ENCODE results near the gene ZBTB18.
"Not testable (repeated sequence)": the region's sequence is repeated elsewhere in the genome, so short reads cannot be mapped to it uniquely, and the experiment has no call there.

ZBTB18 gene

DNA sequence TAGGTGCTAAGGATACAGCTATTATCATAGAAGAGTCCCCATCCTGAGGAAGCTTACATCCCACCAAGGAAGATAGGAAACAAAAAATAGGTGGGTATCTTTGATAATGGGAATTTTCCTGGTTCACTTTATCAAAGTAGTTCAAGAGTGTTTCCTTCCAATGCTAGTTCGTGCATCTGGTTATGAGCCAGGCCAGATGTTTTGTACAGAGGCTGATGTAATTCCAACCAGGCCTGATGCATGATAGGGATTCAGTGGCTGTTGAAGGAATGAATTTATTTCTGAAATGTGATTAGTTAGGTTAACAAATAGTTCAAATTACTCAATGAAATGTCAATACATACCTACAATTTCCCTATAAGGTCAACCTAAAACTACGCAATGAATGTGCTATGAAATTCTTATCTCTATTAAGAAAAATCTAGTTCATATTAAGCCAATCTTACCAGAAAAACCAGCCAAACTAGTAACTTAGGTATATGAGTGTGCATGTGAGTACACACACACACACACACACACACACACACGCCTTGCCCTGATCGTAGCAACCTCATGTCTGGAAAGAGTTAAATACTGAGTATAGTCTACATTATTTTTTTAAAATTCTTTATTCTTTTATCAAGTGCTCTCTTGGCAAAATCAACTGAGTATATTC is 9.5 kb upstream of the ZBTB18 start:
- DNase-seq (ENCODE audit: low spot score): no peak

DNA sequence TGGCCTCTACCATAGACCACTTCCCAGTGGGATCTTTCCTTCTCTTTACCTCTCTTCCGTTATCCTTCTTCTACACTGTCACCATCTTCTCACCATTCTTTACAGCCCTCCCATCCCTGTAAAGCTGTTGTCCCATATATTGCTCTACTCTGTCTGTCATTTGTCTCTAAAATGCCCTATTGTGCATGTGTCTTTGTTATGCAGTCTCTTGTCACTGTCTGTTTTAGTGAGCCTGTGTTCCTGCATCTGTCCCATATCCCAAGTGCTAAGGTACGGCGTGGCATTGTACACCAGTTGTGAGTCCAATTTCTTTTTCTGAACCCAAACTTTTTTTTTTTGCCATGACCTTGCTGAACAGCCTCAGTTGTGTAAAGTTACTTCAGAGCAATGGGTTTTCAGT is 8.8 kb upstream of the ZBTB18 start:
- DNase-seq (ENCODE audit: low spot score): no peak

DNA sequence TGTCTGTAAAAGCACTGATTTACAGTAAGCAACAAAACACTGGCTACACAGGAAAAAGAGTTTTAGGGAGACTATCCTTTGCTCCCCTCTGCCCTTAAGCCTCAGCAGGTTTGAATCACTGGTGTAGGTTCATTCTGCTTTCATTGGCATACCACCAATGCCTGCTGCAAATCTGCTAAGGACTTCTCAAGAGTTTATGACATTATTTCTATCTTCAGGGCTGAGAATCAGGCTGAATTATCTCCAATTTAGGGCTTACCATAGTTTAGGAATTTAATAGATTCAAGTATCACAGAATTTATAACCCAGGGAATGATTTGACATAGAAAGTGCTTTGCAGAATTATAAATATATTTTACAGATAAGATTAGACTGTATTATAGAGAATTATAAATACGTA is 6.7 kb upstream of the ZBTB18 start:
- no peak for DNase-seq (ENCODE audit: low spot score)

DNA sequence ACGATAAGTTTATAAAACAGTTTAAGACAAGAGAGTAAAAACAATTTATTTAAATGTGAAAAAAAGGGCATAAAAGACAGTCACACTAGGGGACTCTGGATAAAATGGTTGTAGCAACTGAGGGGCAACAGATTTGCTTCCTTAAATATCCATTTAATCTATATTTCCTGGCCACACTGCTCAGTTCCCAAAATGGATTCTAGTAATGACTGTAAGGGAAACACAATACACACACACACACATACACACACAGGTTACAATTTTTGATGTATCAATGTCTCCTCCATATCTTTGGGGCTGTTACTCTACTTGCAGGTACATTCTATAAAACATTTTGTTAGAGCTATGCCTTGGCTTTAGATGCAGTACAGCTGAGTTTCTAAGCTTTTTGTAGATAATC is 4.8 kb upstream of the ZBTB18 start:
- DNase-seq (ENCODE audit: low spot score): not testable (repeated sequence)

DNA sequence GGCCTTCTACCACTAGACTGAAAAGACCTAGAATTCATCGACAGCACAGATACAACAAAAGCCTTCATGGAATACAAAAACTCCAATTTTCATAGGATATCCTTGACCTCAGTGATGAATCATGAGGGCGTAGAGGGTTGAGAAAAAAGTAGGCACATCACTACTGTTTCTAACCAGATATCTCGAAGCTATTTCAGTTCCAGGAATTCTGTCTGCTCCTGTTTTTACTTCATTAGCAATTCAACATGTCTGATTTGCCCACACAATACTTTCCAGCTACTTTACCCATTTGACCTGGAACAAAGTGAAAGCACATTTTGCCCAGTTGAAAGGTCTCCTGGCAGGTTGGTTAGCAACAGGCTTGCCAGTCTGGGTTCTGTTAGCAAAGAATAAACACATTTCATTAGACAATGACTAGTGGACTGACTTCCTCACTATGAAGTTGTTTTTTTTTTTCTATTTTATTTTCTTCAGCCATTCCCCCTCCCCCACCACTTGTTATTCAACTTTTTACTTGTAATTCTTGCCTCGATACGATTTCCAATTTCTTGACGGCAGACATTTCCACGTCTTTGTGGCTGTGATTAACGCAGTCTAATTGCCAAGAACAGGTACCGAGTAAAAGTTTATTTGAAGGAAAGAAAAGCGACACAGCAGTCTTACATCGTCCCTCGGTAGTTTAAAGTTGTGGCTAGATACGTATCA is 4.0 kb upstream of the ZBTB18 start:
- DNase-seq (ENCODE audit: low spot score): no peak

DNA sequence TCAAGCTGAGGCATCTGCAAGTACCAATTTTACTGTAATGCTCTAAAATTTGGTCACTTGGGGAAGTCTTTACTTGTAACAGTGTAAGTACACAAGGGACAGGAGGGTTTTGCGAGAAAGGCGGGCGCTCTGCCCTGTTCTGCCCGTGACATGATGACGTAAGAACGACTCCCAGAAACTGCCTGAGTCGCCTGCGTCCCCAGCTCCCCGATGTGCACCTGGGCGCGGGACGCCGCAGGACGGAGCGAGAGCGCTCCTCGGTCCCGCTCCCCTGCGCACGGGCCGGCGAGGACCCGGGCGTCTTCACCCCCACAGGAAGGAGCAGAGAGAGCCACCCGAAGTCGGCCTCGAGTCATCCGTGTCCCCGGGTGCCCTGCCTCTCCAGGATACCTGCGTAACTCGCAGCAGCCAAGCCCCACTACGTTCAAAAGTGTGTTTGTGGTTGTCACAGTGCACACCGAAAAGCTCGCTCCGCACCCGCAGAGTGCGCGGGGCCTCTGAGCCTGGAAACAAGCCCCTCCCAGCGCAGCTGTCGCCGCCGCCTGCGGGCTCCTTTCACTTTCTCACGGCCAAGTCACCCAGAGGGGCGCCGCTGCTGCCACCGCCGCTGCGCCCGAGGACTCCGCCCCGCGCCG is 3.3 kb upstream of the ZBTB18 start:
- DNase-seq (ENCODE audit: low spot score): peak; percentile 83

DNA sequence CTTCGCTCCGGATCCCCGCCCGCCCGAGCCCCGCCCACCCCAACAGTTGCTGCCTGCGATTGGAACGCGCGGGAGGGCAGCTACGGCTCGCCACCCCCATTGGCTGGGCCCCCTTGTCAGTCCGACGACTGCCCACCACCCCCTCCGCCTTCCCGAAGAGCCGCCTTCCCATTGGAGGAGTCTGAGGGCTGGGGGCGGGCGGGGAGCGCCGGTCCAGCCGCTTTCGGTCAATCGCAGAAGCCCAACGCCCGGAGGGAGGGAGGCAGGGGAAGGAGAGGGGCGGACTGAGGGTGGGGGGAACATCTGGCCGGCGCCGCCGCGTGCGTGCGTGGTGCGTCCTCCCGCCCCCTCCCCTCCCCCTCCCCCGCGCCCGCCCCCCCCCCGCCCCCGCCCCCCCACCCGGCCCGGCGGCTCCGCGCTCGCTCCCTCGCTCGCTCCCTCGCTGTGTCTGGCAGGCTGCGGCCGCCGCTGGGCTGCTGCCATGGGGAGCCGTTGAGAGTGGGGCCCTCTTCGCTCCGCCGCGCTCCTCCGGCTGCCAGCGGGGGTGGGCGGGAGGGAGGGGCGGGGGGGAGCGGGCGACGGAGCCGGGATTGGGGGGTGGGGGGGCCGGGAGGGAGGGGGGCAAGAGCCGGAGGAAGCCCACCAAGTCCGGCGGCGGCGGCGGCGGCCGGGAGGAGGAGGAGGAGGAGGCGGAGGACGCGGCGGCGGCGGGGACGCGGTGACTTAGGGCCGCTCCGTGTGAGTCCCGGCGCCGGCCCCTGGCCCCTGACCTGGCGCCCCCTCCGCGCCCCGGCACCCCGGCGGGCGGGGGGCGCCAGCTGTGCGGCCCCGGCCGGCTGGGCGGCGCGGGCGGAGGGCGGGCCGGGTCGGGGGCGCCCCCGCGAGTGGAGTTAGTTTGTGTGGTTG is 2.6 kb upstream of the ZBTB18 start:
- peak; percentile 99 for DNase-seq (ENCODE audit: low spot score)

DNA sequence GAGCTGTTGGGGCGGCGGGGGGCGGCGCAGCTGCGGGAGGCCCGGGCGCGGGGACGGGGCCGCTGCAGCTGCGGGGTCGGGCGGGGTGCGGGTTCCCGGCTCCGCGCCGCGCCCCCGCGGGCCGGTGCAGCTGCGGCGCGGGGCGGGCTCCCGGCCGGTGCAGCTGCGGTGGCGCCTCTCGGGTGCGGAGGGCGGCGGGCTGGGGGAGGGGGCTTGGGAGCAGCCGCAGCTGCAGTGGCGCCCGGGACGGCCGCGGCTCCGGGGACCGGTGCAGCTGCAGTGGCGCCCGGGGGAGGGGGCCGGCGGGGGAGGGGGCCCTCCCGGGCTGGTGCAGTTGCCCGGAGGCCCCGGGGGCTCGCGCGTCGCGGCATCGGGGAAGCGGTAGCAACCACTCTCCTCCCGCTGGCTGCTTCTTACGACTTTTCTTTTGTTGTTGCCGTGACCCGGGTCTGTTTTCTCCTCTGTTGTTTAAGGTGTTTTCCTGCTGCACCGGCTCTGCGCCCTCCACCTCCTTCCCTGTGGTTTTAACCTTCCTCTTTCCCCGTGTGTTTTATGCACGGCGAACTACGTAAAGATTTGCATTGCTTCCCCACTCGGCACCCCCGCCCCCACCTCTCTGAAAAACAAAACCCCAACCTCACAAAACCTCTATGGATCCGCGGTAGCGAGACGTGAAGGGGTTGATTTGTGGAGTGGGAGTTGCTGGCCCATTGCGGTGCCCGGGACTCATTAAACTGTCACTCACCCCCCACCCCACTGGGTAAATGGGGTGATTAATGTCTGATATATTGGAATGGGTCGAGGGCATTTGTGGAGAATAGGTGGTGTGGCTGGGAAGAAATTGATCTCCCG is 1.7 kb upstream of the ZBTB18 start:
- DNase-seq (ENCODE audit: low spot score): peak; percentile 77

DNA sequence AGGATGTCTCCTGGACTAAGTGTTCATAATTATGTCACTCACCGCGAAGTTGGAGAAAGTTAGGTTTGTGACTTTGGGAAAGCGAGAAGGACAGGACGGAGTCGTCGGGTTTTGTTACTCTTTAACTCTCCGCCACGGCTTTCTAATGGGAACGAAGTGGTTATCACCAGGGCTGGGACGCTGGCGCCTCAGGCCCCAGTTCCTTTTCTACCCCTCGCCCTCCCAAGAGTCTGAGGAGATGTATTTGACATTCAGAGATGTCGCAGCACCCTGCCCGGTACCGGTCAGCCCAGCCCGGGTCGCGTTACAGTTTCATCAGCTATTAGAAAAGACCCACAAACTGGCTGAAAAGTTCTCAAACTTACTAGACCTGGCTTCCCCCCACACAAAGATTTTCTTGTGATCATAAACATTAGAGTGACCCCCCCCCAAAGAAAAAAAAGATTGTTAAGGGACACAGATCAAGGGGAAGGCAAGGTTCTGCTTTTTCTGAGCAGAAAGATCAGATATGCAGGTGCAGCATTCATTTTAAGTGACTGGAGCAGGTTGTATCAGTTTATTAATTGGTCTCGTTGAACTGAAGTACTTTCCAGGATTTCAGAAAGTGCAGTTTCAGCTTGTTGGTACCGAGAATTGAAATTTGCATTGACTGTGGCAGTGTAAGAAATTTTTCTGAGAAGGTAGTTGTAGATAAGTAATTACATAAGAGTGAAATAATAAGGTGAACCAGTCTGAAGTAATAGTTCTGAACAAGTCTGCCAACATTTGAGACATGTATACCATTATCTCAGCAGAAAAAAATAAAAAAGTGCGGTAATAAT is 859 bp upstream of the ZBTB18 start:
- peak; percentile 50 for DNase-seq (ENCODE audit: low spot score)

DNA sequence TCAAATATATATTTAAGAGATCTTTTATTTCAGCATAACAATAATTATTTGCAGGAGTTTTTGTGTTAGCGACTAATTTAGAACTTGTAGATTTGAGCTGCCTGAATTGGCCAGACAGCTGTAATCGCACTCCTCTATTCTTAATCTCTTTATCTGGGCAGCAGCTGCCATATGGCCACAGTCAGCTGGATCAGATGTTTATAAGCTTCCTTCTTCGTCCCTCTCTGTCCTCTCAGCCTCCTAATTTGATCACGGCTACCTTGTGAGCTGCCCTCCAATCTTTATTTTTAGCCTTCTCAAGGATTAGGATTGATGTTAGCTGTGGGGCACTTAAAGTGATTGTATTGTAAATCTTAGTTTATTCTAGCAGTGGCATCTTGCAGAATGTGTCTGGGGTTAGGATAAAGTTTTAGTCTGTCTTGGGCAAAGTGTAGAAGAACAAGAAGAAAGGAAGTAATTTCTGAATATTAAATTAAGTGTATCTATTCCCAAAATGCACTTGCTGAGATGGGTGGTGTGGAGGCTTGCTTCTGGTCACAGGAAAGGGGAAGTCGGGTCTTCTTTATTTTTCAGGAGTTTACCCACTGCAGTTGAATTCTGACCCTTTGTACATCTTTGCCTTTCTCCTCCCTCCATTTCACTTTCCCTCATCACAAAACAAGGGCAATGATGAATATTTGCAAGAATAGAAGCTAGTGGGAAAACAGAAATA is 1.1 kb downstream of the ZBTB18 start:
- no peak for DNase-seq (ENCODE audit: low spot score)

DNA sequence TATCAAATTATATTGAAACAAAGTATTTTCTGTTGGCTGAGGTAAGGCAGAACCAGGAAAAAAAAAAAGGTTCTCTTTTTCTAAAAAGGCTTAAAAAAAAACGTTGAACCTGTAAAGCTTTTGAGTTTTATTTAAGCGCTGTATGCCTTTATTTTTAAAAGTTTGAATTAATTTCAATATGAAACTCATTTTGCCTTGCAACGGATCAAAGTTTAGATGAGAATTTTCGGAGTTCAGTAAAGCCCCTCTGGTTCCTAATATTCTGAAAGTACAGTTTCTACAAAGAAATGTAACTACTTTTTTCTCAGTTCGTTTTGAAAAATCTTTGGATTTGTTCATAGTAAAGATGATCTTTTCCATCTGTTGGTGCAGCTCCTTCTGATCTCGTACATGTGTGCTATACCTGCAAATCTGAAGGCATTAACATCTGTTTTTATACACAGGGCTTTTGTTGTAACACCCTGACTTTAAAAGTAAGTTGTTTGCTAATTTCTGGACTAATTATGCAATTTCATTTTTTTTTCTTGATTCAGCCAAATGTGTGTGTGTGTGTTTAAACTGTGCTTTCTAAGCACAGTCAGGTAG is 1.7 kb downstream of the ZBTB18 start:
- no peak for DNase-seq (ENCODE audit: low spot score)

DNA sequence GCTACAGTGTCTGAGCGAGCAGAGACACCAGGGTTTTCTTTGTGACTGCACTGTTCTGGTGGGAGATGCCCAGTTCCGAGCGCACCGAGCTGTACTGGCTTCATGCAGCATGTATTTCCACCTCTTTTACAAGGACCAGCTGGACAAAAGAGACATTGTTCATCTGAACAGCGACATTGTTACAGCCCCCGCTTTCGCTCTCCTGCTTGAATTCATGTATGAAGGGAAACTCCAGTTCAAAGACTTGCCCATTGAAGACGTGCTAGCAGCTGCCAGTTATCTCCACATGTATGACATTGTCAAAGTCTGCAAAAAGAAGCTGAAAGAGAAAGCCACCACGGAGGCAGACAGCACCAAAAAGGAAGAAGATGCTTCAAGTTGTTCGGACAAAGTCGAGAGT is 2.7 kb downstream of the ZBTB18 start:
- peak; percentile 87 for DNase-seq (ENCODE audit: low spot score)

DNA sequence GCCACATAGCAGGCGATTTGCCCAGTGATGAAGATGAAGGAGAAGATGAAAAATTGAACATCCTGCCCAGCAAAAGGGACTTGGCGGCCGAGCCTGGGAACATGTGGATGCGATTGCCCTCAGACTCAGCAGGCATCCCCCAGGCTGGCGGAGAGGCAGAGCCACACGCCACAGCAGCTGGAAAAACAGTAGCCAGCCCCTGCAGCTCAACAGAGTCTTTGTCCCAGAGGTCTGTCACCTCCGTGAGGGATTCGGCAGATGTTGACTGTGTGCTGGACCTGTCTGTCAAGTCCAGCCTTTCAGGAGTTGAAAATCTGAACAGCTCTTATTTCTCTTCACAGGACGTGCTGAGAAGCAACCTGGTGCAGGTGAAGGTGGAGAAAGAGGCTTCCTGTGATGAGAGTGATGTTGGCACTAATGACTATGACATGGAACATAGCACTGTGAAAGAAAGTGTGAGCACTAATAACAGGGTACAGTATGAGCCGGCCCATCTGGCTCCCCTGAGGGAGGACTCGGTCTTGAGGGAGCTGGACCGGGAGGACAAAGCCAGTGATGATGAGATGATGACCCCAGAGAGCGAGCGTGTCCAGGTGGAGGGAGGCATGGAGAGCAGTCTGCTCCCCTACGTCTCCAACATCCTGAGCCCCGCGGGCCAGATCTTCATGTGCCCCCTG is 3.3 kb downstream of the ZBTB18 start:
- DNase-seq (ENCODE audit: low spot score): no peak

DNA sequence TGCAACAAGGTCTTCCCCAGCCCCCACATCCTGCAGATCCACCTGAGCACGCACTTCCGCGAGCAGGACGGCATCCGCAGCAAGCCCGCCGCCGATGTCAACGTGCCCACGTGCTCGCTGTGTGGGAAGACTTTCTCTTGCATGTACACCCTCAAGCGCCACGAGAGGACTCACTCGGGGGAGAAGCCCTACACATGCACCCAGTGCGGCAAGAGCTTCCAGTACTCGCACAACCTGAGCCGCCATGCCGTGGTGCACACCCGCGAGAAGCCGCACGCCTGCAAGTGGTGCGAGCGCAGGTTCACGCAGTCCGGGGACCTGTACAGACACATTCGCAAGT is 3.8 kb downstream of the ZBTB18 start:
- no peak for DNase-seq (ENCODE audit: low spot score)

DNA sequence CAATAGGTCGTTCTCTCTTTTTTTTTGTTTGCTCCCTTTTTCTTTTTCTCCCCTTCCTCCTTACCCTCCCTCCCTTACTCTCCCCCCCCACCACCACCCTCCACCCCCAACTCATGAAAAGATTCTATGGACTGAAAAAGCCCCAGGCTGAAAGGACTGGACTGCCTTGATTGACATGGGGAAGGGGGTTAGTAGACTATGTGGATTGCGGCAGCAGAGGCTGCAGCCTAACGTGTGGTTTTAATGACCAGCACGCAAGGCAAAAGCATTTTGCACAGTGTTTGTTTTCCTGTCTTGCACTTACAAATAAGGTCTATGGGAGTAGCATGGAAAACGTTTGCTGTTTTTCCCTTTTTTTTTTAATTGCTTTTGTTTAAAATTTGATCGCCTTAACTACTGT is 5.5 kb downstream of the ZBTB18 start:
- no peak for DNase-seq (ENCODE audit: low spot score)

DNA sequence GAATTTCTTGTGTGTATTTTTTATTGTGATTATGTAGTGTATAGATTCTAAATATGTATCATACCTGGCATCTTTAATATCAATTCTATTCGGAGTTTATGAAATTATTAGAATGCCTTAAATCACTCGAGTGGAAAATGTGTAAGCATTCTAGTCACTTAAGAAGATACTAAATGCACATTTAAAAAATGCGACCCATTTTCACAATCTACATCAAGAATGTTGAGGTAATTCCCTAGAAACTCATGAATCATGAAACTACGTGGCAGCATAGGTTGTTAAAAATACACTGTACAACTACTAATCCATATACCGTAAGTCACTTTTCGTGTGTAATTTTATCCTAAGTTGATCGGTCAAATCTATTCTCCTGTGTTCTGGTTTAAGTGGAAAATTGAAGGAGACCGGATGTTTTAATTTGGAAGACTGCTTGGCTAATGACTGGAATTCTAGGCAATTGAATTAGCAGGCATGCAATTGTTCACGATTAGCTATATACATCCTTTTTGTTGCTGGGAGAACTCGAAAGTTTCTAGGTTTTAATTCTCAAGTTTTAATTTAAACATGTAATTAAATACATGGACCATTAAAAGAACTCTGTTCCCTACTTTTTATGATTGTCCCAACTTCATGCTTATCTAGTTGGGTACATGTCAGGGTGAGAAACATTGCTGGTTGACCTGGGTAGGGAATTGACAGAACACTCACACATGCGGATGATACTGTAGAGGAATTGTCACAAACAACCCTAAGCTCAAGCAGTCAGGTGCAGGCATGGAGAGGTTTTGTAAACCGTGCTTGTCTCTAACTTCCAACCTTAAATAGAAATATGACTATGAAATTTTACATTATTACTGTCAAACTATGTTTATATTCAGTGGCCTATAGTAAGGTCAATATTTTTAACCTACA is 6.6 kb downstream of the ZBTB18 start:
- DNase-seq (ENCODE audit: low spot score): no peak

DNA sequence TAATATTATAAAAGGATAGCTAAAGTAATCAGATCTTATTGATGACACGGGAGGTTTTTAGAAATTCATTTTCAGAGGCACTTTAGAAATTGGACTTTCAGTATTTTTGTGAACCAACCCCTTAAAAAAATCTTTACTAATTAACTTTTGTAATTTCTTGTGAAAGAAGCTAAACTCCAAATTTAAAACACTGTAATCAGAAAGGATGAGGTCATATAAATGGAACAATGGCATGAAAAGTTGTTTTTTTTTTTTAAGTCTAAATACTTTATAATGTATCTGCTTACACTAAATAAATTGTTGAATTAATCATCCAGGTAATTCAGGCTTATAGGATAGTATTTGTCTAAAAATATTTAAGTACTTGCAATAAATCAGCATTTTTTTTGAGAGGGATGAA is 9.0 kb downstream of the ZBTB18 start:
- no peak for DNase-seq (ENCODE audit: low spot score)

DNA sequence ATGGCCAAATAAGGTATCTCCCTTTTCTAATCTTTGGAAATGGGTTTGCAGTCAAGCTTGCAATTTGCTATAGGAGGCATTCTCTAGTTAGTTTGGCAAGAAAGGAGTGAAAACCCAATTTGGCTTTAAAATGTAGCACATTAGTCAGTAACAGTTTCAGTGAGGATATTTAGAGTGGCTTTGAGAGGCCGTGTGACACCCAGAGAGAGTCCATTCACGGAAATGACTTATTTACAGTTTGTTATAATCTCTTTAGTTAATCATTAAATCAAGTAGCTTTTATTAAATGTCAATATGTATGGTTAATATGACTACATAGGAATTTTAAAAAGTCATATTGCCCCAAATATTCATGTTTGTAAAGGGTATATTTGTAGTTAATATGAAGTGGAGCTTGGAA is 9.6 kb downstream of the ZBTB18 start:
- DNase-seq (ENCODE audit: low spot score): no peak
